CD4-positive, CD25-positive, alpha-beta regulatory T cell (primary cell): Measurements from ENCODE around the gene IVL. TPM values are rescaled to one million over a fixed set of nuclear protein-coding genes. Genes with fewer than 3 reads are reported as not detected.
A peak's percentile ranks its signal among the peaks of the same experiment; 100 is the strongest.

ENCODE experiments used
- ATAC-seq, 2 donors: fragments of 150-1000 bp; cut with Tn5 transposase; one replicate each; pipeline ENCODE4 v1.10.0; 2021; ENCODE audit warnings: low read depth in 2 of 2, moderate number of reproducible peaks in 2 of 2, moderate library complexity in 1 of 2
- DNase-seq, 3 donors: peaks; one replicate each; pipeline versions ENCODE4 v3.0.0 to v3.0.0-alpha.2; 2012 to 2022; ENCODE audit warnings: mixed read lengths in 1 of 3
- H3K27ac ChIP-seq: one replicate; pipeline ENCODE4 v1.7.0; 2013; ENCODE audit warnings: mild to moderate bottlenecking, low read length; ENCODE audit not compliant: insufficient read depth, poor library complexity, severe bottlenecking
- H3K27me3 ChIP-seq: one replicate; pipeline ENCODE4 v1.7.0; 2013; ENCODE audit warnings: low read length; ENCODE audit not compliant: control insufficient read depth, insufficient read depth
- H3K36me3 ChIP-seq: one replicate; pipeline ENCODE4 v1.7.0; 2013; ENCODE audit warnings: mild to moderate bottlenecking, low read length, moderate library complexity; ENCODE audit not compliant: control insufficient read depth, insufficient read depth
- H3K4me1 ChIP-seq: 2 replicates; pipeline ENCODE4 v1.7.0; 2013; ENCODE audit warnings: mild to moderate bottlenecking, low read length; ENCODE audit not compliant: insufficient read depth, control insufficient read depth, poor library complexity, severe bottlenecking
- H3K4me3 ChIP-seq: one replicate; pipeline ENCODE4 v1.7.0; 2013; ENCODE audit warnings: low read depth, mild to moderate bottlenecking, low read length, moderate library complexity
- H3K9me3 ChIP-seq, 2 experiments: 1 replicate in 1 of 2; 2 replicates in 1 of 2; pipeline ENCODE4 v1.7.0; 2013; ENCODE audit warnings: low read length in 2 of 2, mild to moderate bottlenecking in 1 of 2, moderate library complexity in 1 of 2; ENCODE audit not compliant: control insufficient read depth in 2 of 2
- H3K27ac Mint-ChIP-seq, 3 donors: one replicate each; pipeline ENCODE4 v1.8.0; 2020 to 2022; ENCODE audit warnings: mild to moderate bottlenecking in 3 of 3, mixed read lengths in 3 of 3, moderate library complexity in 2 of 3
- H3K27me3 Mint-ChIP-seq: one replicate; pipeline ENCODE4 v1.8.0; 2022; ENCODE audit warnings: mild to moderate bottlenecking, mixed read lengths
- H3K36me3 Mint-ChIP-seq: one replicate; pipeline ENCODE4 v1.8.0; 2020; ENCODE audit warnings: mixed read lengths
- H3K4me1 Mint-ChIP-seq, 4 donors: one replicate each; pipeline ENCODE4 v1.8.0; 2020 to 2022; ENCODE audit warnings: mixed read lengths in 4 of 4, mild to moderate bottlenecking in 1 of 4
- H3K4me3 Mint-ChIP-seq, 4 donors: one replicate each; pipeline ENCODE4 v1.8.0; 2020 to 2022; ENCODE audit warnings: mild to moderate bottlenecking in 4 of 4, mixed read lengths in 4 of 4, moderate library complexity in 3 of 4
- H3K9me3 Mint-ChIP-seq, 7 donors: one replicate each; pipeline ENCODE4 v1.8.0; 2020 to 2022; ENCODE audit warnings: mixed read lengths in 7 of 7, mild to moderate bottlenecking in 3 of 7, moderate library complexity in 2 of 7
- polyA plus RNA-seq, 4 donors: library from polyadenylated mRNA; unstranded; fragments of 300-500 nt; fragmentation: Illumina TruSeq; gene quantifications; one replicate each; pipeline ENCODE4 v1.2.3, GENCODE V29; 2021
- total RNA-seq: library from RNA; stranded (reverse); gene quantifications from one replicate; pipeline ENCODE4 v1.2.3, GENCODE V29; 2022

IVL gene, protein sequence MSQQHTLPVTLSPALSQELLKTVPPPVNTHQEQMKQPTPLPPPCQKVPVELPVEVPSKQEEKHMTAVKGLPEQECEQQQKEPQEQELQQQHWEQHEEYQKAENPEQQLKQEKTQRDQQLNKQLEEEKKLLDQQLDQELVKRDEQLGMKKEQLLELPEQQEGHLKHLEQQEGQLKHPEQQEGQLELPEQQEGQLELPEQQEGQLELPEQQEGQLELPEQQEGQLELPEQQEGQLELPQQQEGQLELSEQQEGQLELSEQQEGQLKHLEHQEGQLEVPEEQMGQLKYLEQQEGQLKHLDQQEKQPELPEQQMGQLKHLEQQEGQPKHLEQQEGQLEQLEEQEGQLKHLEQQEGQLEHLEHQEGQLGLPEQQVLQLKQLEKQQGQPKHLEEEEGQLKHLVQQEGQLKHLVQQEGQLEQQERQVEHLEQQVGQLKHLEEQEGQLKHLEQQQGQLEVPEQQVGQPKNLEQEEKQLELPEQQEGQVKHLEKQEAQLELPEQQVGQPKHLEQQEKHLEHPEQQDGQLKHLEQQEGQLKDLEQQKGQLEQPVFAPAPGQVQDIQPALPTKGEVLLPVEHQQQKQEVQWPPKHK
- not detected for total RNA-seq
- not detected for polyA plus RNA-seq

- Histone ChIP-seq H3K9me3 (no peaks in the 10 kb centered on the region), H3K4me3 (no peak within 1 kb of the TSS), H3K4me1 (no peaks in the 10 kb centered on the region), H3K27ac (no peak within 1 kb of the TSS), H3K36me3 (no peaks in the 10 kb centered on the region), H3K27me3 (peaks cover 6% of the 10 kb centered on the region)
- Mint-ChIP-seq H3K4me3 (no peak within 1 kb of the TSS), H3K27me3 (peaks cover 21% of the 10 kb centered on the region), H3K36me3 (no peaks in the 10 kb centered on the region), H3K27ac (no peak within 1 kb of the TSS), H3K4me1 (no peaks in the 10 kb centered on the region), H3K9me3 (peaks cover 0 to 4% (median 0%) of the 10 kb centered on the region in 7 donors)
- ATAC-seq, result no peak
- no peak for DNase-seq
Measured at GRCh38 chr1:152907686-152908601, at the start of gene IVL. IVL (plus strand) TSS chr1:152908546; CDS start chr1:152909798, 1,252 bp downstream.

DNA sequence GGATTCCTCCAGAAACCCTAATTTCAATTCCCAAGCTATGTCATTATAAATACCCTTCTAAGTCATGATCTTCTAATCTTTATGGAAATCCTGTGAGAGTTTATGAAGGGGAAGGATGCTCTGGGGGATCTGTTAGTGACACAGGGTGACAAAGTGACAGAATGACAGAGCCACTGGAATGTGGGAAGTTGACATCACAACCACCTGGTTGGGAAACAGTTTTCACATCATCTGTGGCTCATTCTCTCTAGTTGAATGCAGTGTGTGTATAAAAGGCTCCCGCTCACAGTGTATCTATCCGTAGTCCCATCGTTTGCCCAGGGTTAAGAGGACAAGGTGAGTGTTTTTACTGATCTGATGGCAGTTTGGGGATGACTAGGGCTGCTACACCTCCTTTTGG is 48.6 kb upstream of the IVL start, which contains the start of gene LCE7A:
Gene LCE7A (plus strand): TSS at position 301 of the 400 bp plus-strand sequence. CDS start 702 bp downstream, outside the sequence.
- Mint-ChIP-seq H3K27ac (no peak within 1 kb of the TSS), H3K4me3 (no peak within 1 kb of the TSS), H3K9me3 (peaks cover 0 to 1% (median 0%) of the 10 kb centered on the region in 7 donors), H3K36me3 (no peaks in the 10 kb centered on the region), H3K27me3 (peaks cover 6% of the 10 kb centered on the region), H3K4me1 (no peaks in the 10 kb centered on the region)
- peaks cover 5% of the 10 kb centered on the region for H3K27me3 ChIP-seq
- ATAC-seq (no peak), DNase-seq (no peak)
- H3K4me3 ChIP-seq, result no peak within 1 kb of the TSS
- no peaks in the 10 kb centered on the region for H3K36me3 ChIP-seq
- no peaks in the 10 kb centered on the region for H3K4me1 ChIP-seq
- no peak within 1 kb of the TSS for H3K27ac ChIP-seq
- no peaks in the 10 kb centered on the region for H3K9me3 ChIP-seq

- no peaks in the 10 kb centered on the region for H3K4me1 ChIP-seq
- no peaks in the 10 kb centered on the region for H3K9me3 ChIP-seq
- Mint-ChIP-seq H3K36me3 (no peaks in the 10 kb centered on the region), H3K4me3 (no peak overlapping the region), H3K27me3 (peaks cover 6% of the 10 kb centered on the region), H3K9me3 (peaks cover 0 to 1% (median 0%) of the 10 kb centered on the region in 7 donors), H3K27ac (no peak overlapping the region), H3K4me1 (no peaks in the 10 kb centered on the region)
- no peak overlapping the region for H3K27ac ChIP-seq
- no peak for DNase-seq
- peaks cover 5% of the 10 kb centered on the region for H3K27me3 ChIP-seq
- no peak for ATAC-seq
- no peaks in the 10 kb centered on the region for H3K36me3 ChIP-seq
- H3K4me3 ChIP-seq, result no peak overlapping the region
Measured at GRCh38 chr1:152860129-152860528, 48.2 kb upstream of the IVL start.

DNA sequence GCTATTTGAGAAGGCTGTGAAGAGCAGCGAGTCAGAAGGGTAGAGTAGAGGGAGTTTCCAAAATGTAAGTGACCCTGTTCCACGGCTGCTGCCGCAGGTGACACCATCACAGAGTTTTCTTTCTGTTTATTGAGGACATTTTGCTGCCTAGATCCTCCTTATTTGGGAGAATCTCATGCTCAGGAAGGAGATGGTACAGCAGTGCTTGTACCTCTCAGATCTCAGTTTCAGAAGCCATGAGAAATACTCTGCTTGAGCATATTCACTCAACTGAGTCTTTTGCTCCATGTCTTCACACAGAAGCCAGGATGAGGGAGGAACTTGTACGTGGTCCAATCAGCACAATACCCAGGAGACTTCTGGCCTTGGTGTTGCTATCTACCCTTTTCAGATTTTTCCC is 47.0 kb upstream of the IVL start:
- DNase-seq (no peak), ATAC-seq (no peak)
- Histone ChIP-seq H3K4me3 (no peak overlapping the region), H3K4me1 (no peaks in the 10 kb centered on the region), H3K9me3 (no peaks in the 10 kb centered on the region), H3K27ac (no peak overlapping the region), H3K36me3 (no peaks in the 10 kb centered on the region), H3K27me3 (peaks cover 7% of the 10 kb centered on the region)
- H3K36me3 Mint-ChIP-seq, result no peaks in the 10 kb centered on the region
- H3K27ac Mint-ChIP-seq, result no peak overlapping the region
- no peak overlapping the region for H3K4me3 Mint-ChIP-seq
- peaks cover 6% of the 10 kb centered on the region for H3K27me3 Mint-ChIP-seq
- H3K4me1 Mint-ChIP-seq, result no peaks in the 10 kb centered on the region
- H3K9me3 Mint-ChIP-seq, result no peaks in the 10 kb centered on the region

- H3K4me3 ChIP-seq, result no peak overlapping the region
- Mint-ChIP-seq H3K9me3 (no peaks in the 10 kb centered on the region), H3K27ac (no peak overlapping the region), H3K4me3 (no peak overlapping the region), H3K36me3 (no peaks in the 10 kb centered on the region), H3K4me1 (no peaks in the 10 kb centered on the region), H3K27me3 (peaks cover 6% of the 10 kb centered on the region)
- DNase-seq (no peak), ATAC-seq (no peak)
- peaks cover 15% of the 10 kb centered on the region for H3K27me3 ChIP-seq
- no peaks in the 10 kb centered on the region for H3K9me3 ChIP-seq
- H3K4me1 ChIP-seq, result no peaks in the 10 kb centered on the region
- H3K36me3 ChIP-seq, result no peaks in the 10 kb centered on the region
- no peak overlapping the region for H3K27ac ChIP-seq
Measured at GRCh38 chr1:152864443-152864842, 43.9 kb upstream of the IVL start.

GRCh38 chr1:152866321-152866720 is 42.0 kb upstream of the IVL start:
- Mint-ChIP-seq H3K9me3 (no peaks in the 10 kb centered on the region), H3K27ac (no peak overlapping the region), H3K36me3 (no peaks in the 10 kb centered on the region), H3K4me1 (no peaks in the 10 kb centered on the region), H3K4me3 (no peak overlapping the region), H3K27me3 (peaks cover 6% of the 10 kb centered on the region)
- Histone ChIP-seq H3K27me3 (peaks cover 15% of the 10 kb centered on the region), H3K9me3 (no peaks in the 10 kb centered on the region), H3K4me3 (no peak overlapping the region), H3K4me1 (no peaks in the 10 kb centered on the region), H3K36me3 (no peaks in the 10 kb centered on the region), H3K27ac (no peak overlapping the region)
- ATAC-seq (no peak), DNase-seq (no peak)

GRCh38 chr1:152869808-152870419 is 38.4 kb upstream of the IVL start:
- Mint-ChIP-seq H3K36me3 (no peaks in the 10 kb centered on the region), H3K4me1 (no peaks in the 10 kb centered on the region), H3K27ac (no peak overlapping the region), H3K9me3 (no peaks in the 10 kb centered on the region), H3K27me3 (no peaks in the 10 kb centered on the region), H3K4me3 (no peak overlapping the region)
- peaks cover 13% of the 10 kb centered on the region for H3K27me3 ChIP-seq
- H3K4me1 ChIP-seq, result no peaks in the 10 kb centered on the region
- DNase-seq, result peak; percentile 19 to 60 (median 22)
- H3K9me3 ChIP-seq, result no peaks in the 10 kb centered on the region
- H3K36me3 ChIP-seq, result no peaks in the 10 kb centered on the region
- ATAC-seq, result peak in 1 of 2 donors; percentile 42
- H3K27ac ChIP-seq, result no peak overlapping the region
- H3K4me3 ChIP-seq, result no peak overlapping the region
